ENCODE results near the gene ST3GAL3.

GRCh38 chr1:43861988-43862735, 154.8 kb downstream of the ST3GAL3 start:
- TF ChIP-seq, protein P1, sequence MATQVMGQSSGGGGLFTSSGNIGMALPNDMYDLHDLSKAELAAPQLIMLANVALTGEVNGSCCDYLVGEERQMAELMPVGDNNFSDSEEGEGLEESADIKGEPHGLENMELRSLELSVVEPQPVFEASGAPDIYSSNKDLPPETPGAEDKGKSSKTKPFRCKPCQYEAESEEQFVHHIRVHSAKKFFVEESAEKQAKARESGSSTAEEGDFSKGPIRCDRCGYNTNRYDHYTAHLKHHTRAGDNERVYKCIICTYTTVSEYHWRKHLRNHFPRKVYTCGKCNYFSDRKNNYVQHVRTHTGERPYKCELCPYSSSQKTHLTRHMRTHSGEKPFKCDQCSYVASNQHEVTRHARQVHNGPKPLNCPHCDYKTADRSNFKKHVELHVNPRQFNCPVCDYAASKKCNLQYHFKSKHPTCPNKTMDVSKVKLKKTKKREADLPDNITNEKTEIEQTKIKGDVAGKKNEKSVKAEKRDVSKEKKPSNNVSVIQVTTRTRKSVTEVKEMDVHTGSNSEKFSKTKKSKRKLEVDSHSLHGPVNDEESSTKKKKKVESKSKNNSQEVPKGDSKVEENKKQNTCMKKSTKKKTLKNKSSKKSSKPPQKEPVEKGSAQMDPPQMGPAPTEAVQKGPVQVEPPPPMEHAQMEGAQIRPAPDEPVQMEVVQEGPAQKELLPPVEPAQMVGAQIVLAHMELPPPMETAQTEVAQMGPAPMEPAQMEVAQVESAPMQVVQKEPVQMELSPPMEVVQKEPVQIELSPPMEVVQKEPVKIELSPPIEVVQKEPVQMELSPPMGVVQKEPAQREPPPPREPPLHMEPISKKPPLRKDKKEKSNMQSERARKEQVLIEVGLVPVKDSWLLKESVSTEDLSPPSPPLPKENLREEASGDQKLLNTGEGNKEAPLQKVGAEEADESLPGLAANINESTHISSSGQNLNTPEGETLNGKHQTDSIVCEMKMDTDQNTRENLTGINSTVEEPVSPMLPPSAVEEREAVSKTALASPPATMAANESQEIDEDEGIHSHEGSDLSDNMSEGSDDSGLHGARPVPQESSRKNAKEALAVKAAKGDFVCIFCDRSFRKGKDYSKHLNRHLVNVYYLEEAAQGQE (IDR thresholded peaks at IDR 0.05; ENCODE audit: insufficient read depth in 1 of 2, low read depth in 2 of 2, low read length in 2 of 2), result no peak
- no peak for TF ChIP-seq POLR2AphosphoS5 (IDR thresholded peaks at IDR 0.05; ENCODE audit: low read depth, low read length)

All from PFSK-1 (cell line).